Aorta (tissue), 5 donors: ENCODE measurements around the gene ZBTB7C. TPM values are rescaled to one million over a fixed set of nuclear protein-coding genes. Genes with fewer than 3 reads are reported as not detected.
A peak's percentile ranks its signal among the peaks of the same experiment; 100 is the strongest.

Experiments used
- ATAC-seq: fragments of 200-7000 bp; cut with Tn5 transposase; one replicate; pipeline ENCODE4 v1.9.1; 2022; ENCODE audit warnings: moderate library complexity; ENCODE audit not compliant: low FRiP score
- DNase-seq, 2 donors: peaks; one replicate each; pipeline ENCODE4 v3.0.0-alpha.2; 2020
- H3K27ac ChIP-seq, 2 donors: one replicate each; pipeline ENCODE4 v1.5.1; 2013; ENCODE audit warnings: low read length in 2 of 2, mild to moderate bottlenecking in 2 of 2, moderate library complexity in 2 of 2, control low read depth in 1 of 2, inconsistent platforms in 1 of 2, low read depth in 1 of 2
- H3K27me3 ChIP-seq, 2 donors: one replicate each; pipeline ENCODE4 v1.6.1; 2013; ENCODE audit warnings: control low read depth in 1 of 2, low read length in 1 of 2, mild to moderate bottlenecking in 1 of 2, moderate library complexity in 1 of 2; ENCODE audit not compliant: insufficient read depth in 2 of 2, control insufficient read depth in 1 of 2
- H3K36me3 ChIP-seq, 2 donors: one replicate each; pipeline ENCODE4 v1.6.1; 2013; ENCODE audit warnings: control low read depth in 1 of 2, low read length in 1 of 2, mild to moderate bottlenecking in 1 of 2; ENCODE audit not compliant: insufficient read depth in 2 of 2, control insufficient read depth in 1 of 2
- H3K4me1 ChIP-seq, 2 donors: one replicate each; pipeline ENCODE4 v1.6.1; 2013; ENCODE audit warnings: low read length in 2 of 2, control low read depth in 1 of 2, mild to moderate bottlenecking in 1 of 2, moderate library complexity in 1 of 2; ENCODE audit not compliant: insufficient read depth in 2 of 2, control insufficient read depth in 1 of 2
- H3K4me3 ChIP-seq, 2 donors: one replicate each; pipeline ENCODE4 v1.5.1; 2013; ENCODE audit warnings: low read length in 2 of 2, control low read depth in 1 of 2, mild to moderate bottlenecking in 1 of 2
- H3K9me3 ChIP-seq: one replicate; pipeline ENCODE4 v1.6.1; 2013; ENCODE audit warnings: mild to moderate bottlenecking, low read length; ENCODE audit not compliant: control insufficient read depth
- WGBS, 2 donors: extraction: QIAGEN DNeasy Blood & Tissue Kit; methylation state at CpG; one replicate each; pipeline ENCODE4 v1.1.7; 2013; 5-methylcytosine and 5-hydroxymethylcytosine counted together
- intact Hi-C, 2 donors: fragments of 100-400 bp; cut with DNase I; formaldehyde crosslinking; loops; one replicate each; pipeline versions ENCODE4 v1.14.2 to v1.15.0; 2022
- polyA plus RNA-seq, 2 donors: library from polyadenylated mRNA; stranded (reverse); fragments of 200-250 nt; gene quantifications; one replicate each; pipeline ENCODE4 v1.2.3, GENCODE V29; 2013
- total RNA-seq, 2 donors: library from RNA; stranded (reverse); fragmentation: NEBNext Ultra II Directional; extraction: Animal tissue kit (Norgen Biotek cat#: 25700); gene quantifications; one replicate each; pipeline ENCODE4 v1.2.1, GENCODE V29; 2021
- donor health status: healthy with polysubstance abuse.
- donor health status: Bipolar disorder and iron deficiency.
- donor health status: DM: no; HTN: no; CAD: no.
- donor health status: DM: no; HTN: no; CAD: no.
- donor health status: DM: yes; HTN: yes; CAD: no.

ZBTB7C gene
- total and polyA plus RNA-seq, 4 donors, result 0.69 to 22.4 (median 10.0) TPM

DNA sequence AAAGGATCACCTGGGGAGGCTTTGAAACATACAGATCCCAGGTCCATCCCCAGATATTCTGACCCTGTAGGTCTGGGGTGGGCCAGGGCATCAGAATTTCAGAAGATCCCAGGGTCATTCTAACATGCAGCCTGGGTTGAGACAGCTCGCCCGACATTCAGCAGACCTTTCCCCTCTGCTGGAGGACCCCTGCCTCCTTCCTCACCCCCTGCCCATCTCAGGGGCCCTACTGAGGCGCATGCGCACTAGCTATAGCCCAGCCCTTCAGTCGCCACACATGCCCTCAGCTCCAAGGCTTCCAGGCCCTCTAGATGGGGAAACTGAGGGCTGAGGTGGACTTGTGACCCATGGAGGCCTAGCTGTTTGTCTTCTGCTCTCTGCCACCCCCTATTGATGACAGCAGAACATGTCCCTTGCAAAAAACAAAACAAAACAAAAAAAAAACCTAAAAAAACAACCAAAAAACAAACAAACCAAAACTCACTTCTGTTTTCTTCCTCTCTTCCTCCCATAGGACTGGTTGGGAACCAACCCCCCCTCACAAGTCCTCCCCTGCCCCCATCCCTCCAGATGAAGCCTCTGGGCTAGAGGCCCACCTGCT is 91.3 kb downstream of the ZBTB7C start:
- H3K27me3 ChIP-seq, result no peaks in the 10 kb centered on the region
- ATAC-seq, result no peak
- intact Hi-C loops, result loop anchor here in 1 of 2 donors (10.0 kb wide), 1 partner anchor 47 kb away; no protein-coding TSS in a partner anchor
- H3K27ac ChIP-seq, result no peak overlapping the region
- H3K9me3 ChIP-seq, result no peaks in the 10 kb centered on the region
- WGBS, 2 donors, result 97 to 98% methylated on average over 5 of the region's 5 CpGs
- H3K4me3 ChIP-seq, result no peak overlapping the region
- H3K4me1 ChIP-seq, result no peaks in the 10 kb centered on the region
- no peak for DNase-seq
- no peaks in the 10 kb centered on the region for H3K36me3 ChIP-seq

- no peaks in the 10 kb centered on the region for H3K36me3 ChIP-seq
- no peak overlapping the region for H3K4me3 ChIP-seq
- 69 to 71% methylated on average over 3 of the region's 3 CpGs for WGBS, 2 donors
- intact Hi-C loops, result loop anchor here in 1 of 2 donors (10.0 kb wide), 1 partner anchor 49 kb away; no protein-coding TSS in a partner anchor
- no peaks in the 10 kb centered on the region for H3K27me3 ChIP-seq
- H3K9me3 ChIP-seq, result no peaks in the 10 kb centered on the region
- H3K27ac ChIP-seq, result no peak overlapping the region
- DNase-seq (no peak), ATAC-seq (no peak)
- no peaks in the 10 kb centered on the region for H3K4me1 ChIP-seq
Measured at GRCh38 chr18:48316177-48316576, 93.0 kb downstream of the ZBTB7C start.

DNA sequence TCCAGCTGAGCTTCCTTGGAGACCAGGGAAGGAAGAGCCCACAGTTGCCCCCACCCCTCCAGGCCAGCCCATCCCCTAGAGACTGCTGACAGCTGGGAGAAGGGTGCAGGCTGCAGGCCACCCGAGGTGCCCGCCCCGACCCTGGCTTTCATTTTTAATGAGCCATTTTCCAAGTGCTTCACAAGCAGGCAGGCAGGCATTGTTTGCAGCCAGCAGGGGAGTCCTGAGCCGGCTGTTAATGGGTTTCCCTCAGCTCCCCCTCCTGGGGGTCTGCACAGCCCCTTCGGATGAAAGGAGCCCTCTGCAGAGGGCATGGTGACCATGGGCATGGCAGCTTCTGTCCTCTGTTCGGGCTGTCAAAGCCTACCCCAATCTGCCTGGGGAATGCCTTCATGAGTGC is 94.5 kb downstream of the ZBTB7C start:
- no peaks in the 10 kb centered on the region for H3K36me3 ChIP-seq
- intact Hi-C loops, result loop anchor here in 1 of 2 donors (10.0 kb wide), 1 partner anchor 50 kb away; no protein-coding TSS in a partner anchor
- H3K4me3 ChIP-seq, result no peak overlapping the region
- H3K27me3 ChIP-seq, result no peaks in the 10 kb centered on the region
- no peaks in the 10 kb centered on the region for H3K9me3 ChIP-seq
- WGBS, 2 donors, result 73 to 77% methylated on average over 6 of the region's 6 CpGs
- no peak for ATAC-seq
- no peak overlapping the region for H3K27ac ChIP-seq
- no peak for DNase-seq
- H3K4me1 ChIP-seq, result no peaks in the 10 kb centered on the region

GRCh38 chr18:48313792-48314191 is 95.4 kb downstream of the ZBTB7C start:
- intact Hi-C loops, result loop anchor here in 1 of 2 donors (10.0 kb wide), 1 partner anchor 51 kb away; no protein-coding TSS in a partner anchor
- ATAC-seq (no peak), DNase-seq (peak in 1 of 2 donors; percentile 3)
- H3K9me3 ChIP-seq, result no peaks in the 10 kb centered on the region
- no peaks in the 10 kb centered on the region for H3K36me3 ChIP-seq
- no peak overlapping the region for H3K4me3 ChIP-seq
- H3K4me1 ChIP-seq, result no peaks in the 10 kb centered on the region
- WGBS, 2 donors, result 92 to 97% methylated on average over 6 of the region's 6 CpGs
- no peak overlapping the region for H3K27ac ChIP-seq
- no peaks in the 10 kb centered on the region for H3K27me3 ChIP-seq

GRCh38 chr18:48312066-48312465 is 97.1 kb downstream of the ZBTB7C start:
- H3K36me3 ChIP-seq, result no peaks in the 10 kb centered on the region
- H3K27me3 ChIP-seq, result no peaks in the 10 kb centered on the region
- intact Hi-C loops, result loop anchor here in 1 of 2 donors (10.0 kb wide), 1 partner anchor 53 kb away; no protein-coding TSS in a partner anchor
- peak in 1 of 2 donors; percentile 57 for DNase-seq
- H3K4me1 ChIP-seq, result no peaks in the 10 kb centered on the region
- no peak for ATAC-seq
- no peaks in the 10 kb centered on the region for H3K9me3 ChIP-seq
- WGBS, 2 donors, result 88 to 90% methylated on average over 5 of the region's 5 CpGs
- H3K4me3 ChIP-seq, result no peak overlapping the region
- H3K27ac ChIP-seq, result no peak overlapping the region

- WGBS, 2 donors, result 70 to 82% methylated on average over 3 of the region's 3 CpGs
- no peaks in the 10 kb centered on the region for H3K9me3 ChIP-seq
- DNase-seq, result peak in 1 of 2 donors; percentile 10
- H3K4me3 ChIP-seq, result no peak overlapping the region
- H3K36me3 ChIP-seq, result no peaks in the 10 kb centered on the region
- H3K27me3 ChIP-seq, result no peaks in the 10 kb centered on the region
- no peak overlapping the region for H3K27ac ChIP-seq
- intact Hi-C loops, result loop anchor here in 1 of 2 donors (10.0 kb wide), 1 partner anchor 54 kb away; no protein-coding TSS in a partner anchor
- no peak for ATAC-seq
- H3K4me1 ChIP-seq, result no peaks in the 10 kb centered on the region
Measured at GRCh38 chr18:48310999-48311398, 98.2 kb downstream of the ZBTB7C start.

GRCh38 chr18:48310353-48310752 is 98.8 kb downstream of the ZBTB7C start:
- no peaks in the 10 kb centered on the region for H3K27me3 ChIP-seq
- ATAC-seq (no peak), DNase-seq (peak in 1 of 2 donors; percentile 15)
- intact Hi-C loops, result loop anchor here in 1 of 2 donors (10.0 kb wide), 1 partner anchor 54 kb away; no protein-coding TSS in a partner anchor
- no peak overlapping the region for H3K27ac ChIP-seq
- no peaks in the 10 kb centered on the region for H3K4me1 ChIP-seq
- no peaks in the 10 kb centered on the region for H3K9me3 ChIP-seq
- no peak overlapping the region for H3K4me3 ChIP-seq
- WGBS, 2 donors, result 56 to 58% methylated on average over 6 of the region's 6 CpGs
- H3K36me3 ChIP-seq, result peaks cover 0 to 1% of the 10 kb centered on the region in 2 donors

DNA sequence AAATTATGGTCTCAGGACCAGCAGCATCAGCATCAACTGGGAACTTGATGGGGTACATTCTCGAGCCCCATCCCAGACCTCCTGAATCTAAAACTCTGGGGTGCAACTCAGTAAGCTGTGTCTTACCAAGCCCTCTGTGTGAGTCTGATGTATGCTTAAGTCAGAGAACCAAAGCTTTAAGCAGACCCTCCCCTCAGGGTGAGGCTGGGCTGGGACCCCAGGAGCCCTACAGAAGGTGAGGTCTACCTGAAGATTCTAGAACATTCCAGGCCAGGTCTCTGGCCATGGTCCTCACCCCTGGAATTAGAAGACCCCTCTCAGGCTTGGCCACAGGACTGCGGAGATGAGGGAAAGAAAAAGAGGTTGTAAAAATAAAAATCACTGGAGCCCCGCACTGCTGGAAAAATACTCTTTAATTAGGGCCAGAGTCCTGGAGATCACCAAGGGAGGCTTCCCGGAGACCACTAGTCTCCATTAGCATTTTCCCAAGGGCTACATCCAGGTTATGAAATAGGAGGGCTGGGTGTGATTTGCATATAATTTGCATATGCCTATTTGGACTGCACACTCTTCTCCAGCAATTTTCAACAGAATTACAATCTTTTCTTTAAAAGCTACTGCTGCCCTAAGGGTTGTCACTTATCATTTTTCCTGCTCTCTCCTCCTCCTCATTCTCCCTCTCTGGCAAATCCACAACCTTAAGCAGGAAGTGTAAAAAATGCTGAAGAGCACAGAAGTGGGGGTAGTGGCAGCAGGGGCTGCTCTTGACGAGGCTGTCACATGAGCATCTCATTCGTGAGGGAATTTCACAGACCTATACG is 100.2 kb downstream of the ZBTB7C start:
- WGBS, 2 donors, result 87 to 89% methylated on average over 7 of the region's 7 CpGs
- no peaks in the 10 kb centered on the region for H3K4me1 ChIP-seq
- intact Hi-C loops, result no loop called here
- no peaks in the 10 kb centered on the region for H3K9me3 ChIP-seq
- no peak for ATAC-seq
- H3K27me3 ChIP-seq, result no peaks in the 10 kb centered on the region
- peaks cover 0 to 1% of the 10 kb centered on the region in 2 donors for H3K36me3 ChIP-seq
- no peak overlapping the region for H3K27ac ChIP-seq
- no peak overlapping the region for H3K4me3 ChIP-seq
- DNase-seq, result no peak
